GM12878 (cell line): Measurements from ENCODE around the gene ETHE1. TPM values are rescaled to one million over a fixed set of nuclear protein-coding genes. Genes with fewer than 3 reads are reported as not detected.

Experiments used
- ATAC-seq: fragments of 200-7000 bp; cut with Tn5 transposase; 3 replicates; pipeline ENCODE4 v1.9.1; 2020; ENCODE audit warnings: mild to moderate bottlenecking, moderate library complexity
- BruUV-seq: library from RNA; stranded (reverse); fragments of 400-500 nt; replicated peaks from 2 replicates; lab custom pipeline; 2021; lab: Mats Ljungman, UMichigan
- CTCF ChIA-PET: fragments of 300-600 bp; sonication (Branson Sonifier 250); formaldehyde crosslinking; extraction: SDS; loops from one replicate; lab custom pipeline; 2021; ENCODE audit warnings: inconsistent platforms; lab: Yijun Ruan, JAX
- POLR2A ChIA-PET: fragments of 350-600 bp; formaldehyde crosslinking; extraction: SDS; loops from one replicate; lab custom pipeline; 2021; ENCODE audit warnings: inconsistent platforms; lab: Charles Lee
- RAD21 ChIA-PET: fragments of 300-600 bp; sonication (Branson Sonifier 250); formaldehyde crosslinking; loops from one replicate; lab custom pipeline; 2023; ENCODE audit warnings: antibody characterized with exemption; ENCODE audit not compliant: unreplicated experiment; lab: Charles Lee
- SMC1A ChIA-PET: fragments of 300-600 bp; sonication (Branson Sonifier 250); formaldehyde crosslinking; loops from one replicate; lab custom pipeline; 2023; ENCODE audit not compliant: unreplicated experiment, uncharacterized antibody; lab: Charles Lee
- DNase-seq: peaks from one replicate; pipeline ENCODE4 v3.0.0-alpha.2; 2011; ENCODE audit warnings: low read depth, low spot score
- FAIRE-seq: peaks from 3 replicates; lab custom pipeline; 2011; peaks lifted over from hg19 to GRCh38; lab: Jason Lieb, UNC
- H2AFZ ChIP-seq: 2 replicates; pipeline ENCODE4 v1.6.0; 2011; ENCODE audit warnings: low read depth, low read length, control low read depth; ENCODE audit not compliant: control insufficient read depth
- H3K27ac ChIP-seq: 2 replicates; pipeline ENCODE4 v1.5.1; 2011; ENCODE audit warnings: control low read depth; ENCODE audit not compliant: control insufficient read depth, insufficient read depth
- H3K27me3 ChIP-seq, 2 experiments: replicated peaks in 1 of 2; 2 replicates each; pipeline versions ENCODE4 v1.6.0 to v1.6.1; 2011; ENCODE audit warnings: low read length in 1 of 2; ENCODE audit not compliant: control insufficient read depth in 2 of 2, insufficient read depth in 2 of 2
- H3K36me3 ChIP-seq, 2 experiments: 2 replicates each; pipeline ENCODE4 v1.5.1; 2011; ENCODE audit warnings: low read length in 1 of 2; ENCODE audit not compliant: control insufficient read depth in 2 of 2, insufficient read depth in 2 of 2
- H3K4me1 ChIP-seq: 2 replicates; pipeline ENCODE4 v1.6.1; 2011; ENCODE audit warnings: mild to moderate bottlenecking, low read length, moderate library complexity, mixed read lengths; ENCODE audit not compliant: control insufficient read depth, insufficient read depth
- H3K4me2 ChIP-seq: 2 replicates; pipeline ENCODE4 v1.6.0; 2011; ENCODE audit warnings: control low read depth; ENCODE audit not compliant: control insufficient read depth, insufficient read depth
- H3K4me3 ChIP-seq: fragments of 200-600 bp; sonication (generic); 2 replicates; pipeline ENCODE4 v1.5.1; 2016
- H3K79me2 ChIP-seq: 2 replicates; pipeline ENCODE4 v1.6.0; 2011; ENCODE audit warnings: low read length; ENCODE audit not compliant: control insufficient read depth, insufficient read depth
- H3K9ac ChIP-seq: 2 replicates; pipeline ENCODE4 v1.8.0; 2011; ENCODE audit warnings: low read length, control low read depth, mixed read lengths; ENCODE audit not compliant: control insufficient read depth, insufficient read depth
- H3K9me3 ChIP-seq: replicated peaks from 3 replicates; pipeline ENCODE4 v1.5.1; 2011; ENCODE audit warnings: mild to moderate bottlenecking, low read length; ENCODE audit not compliant: control insufficient read depth, insufficient read depth
- H4K20me1 ChIP-seq: 2 replicates; pipeline ENCODE4 v1.6.0; 2011; ENCODE audit not compliant: control insufficient read depth, insufficient read depth
- ASH2L ChIP-seq: fragments of 300-600, 200-600 bp; sonication (generic); IDR thresholded peaks from 2 replicates; pipeline ENCODE4 v1.6.1; 2017; ENCODE audit warnings: low read depth, mild to moderate bottlenecking, borderline replicate concordance
- BACH1 ChIP-seq: fragments of 450-650 bp; IDR thresholded peaks from 2 replicates; pipeline ENCODE4 v1.6.1; 2017; ENCODE audit warnings: mild to moderate bottlenecking, borderline replicate concordance
- BRCA1 ChIP-seq: IDR thresholded peaks from 2 replicates; pipeline ENCODE4 v1.6.1; 2011; ENCODE audit warnings: low read depth, low read length, improper control_type of control experiment
- GATAD2B ChIP-seq: fragments of 450-650 bp; conservative IDR thresholded peaks from 2 replicates; pipeline ENCODE4 v1.6.1; 2017; ENCODE audit warnings: low read depth, mild to moderate bottlenecking, moderate library complexity
- HCFC1 ChIP-seq: fragments of 150-350 bp; IDR thresholded peaks from 2 replicates; pipeline ENCODE4 v1.6.1; 2014; ENCODE audit warnings: low read length
- HSF1 ChIP-seq: fragments of 150-350 bp; IDR thresholded peaks from 2 replicates; pipeline ENCODE4 v1.6.1; 2014; ENCODE audit warnings: mild to moderate bottlenecking, low read depth, low read length
- KDM1A ChIP-seq: fragments of 200-600 bp; sonication (generic); IDR thresholded peaks from 2 replicates; pipeline ENCODE4 v1.6.1; 2016; ENCODE audit warnings: borderline replicate concordance
- MAX ChIP-seq: IDR thresholded peaks from 2 replicates; pipeline ENCODE4 v1.6.1; 2012; ENCODE audit warnings: low read depth, low read length, improper control_type of control experiment
- MEF2A ChIP-seq: IDR thresholded peaks from 2 replicates; pipeline ENCODE4 v1.6.1; 2011; ENCODE audit warnings: low read depth, mild to moderate bottlenecking, low read length, moderate library complexity; ENCODE audit not compliant: insufficient read depth
- MYC ChIP-seq: IDR thresholded peaks from 2 replicates; pipeline ENCODE4 v1.6.1; 2011; ENCODE audit warnings: mild to moderate bottlenecking, low read length, moderate library complexity, inconsistent platforms; ENCODE audit not compliant: insufficient read depth, insufficient replicate concordance, insufficient read length, severe bottlenecking
- NRF1 ChIP-seq: conservative IDR thresholded peaks from 2 replicates; pipeline ENCODE4 v1.6.1; 2011; ENCODE audit warnings: mild to moderate bottlenecking, low read depth, low read length, improper control_type of control experiment
- PKNOX1 ChIP-seq: fragments of 450-650 bp; IDR thresholded peaks from 2 replicates; pipeline ENCODE4 v1.6.1; 2016; ENCODE audit warnings: mild to moderate bottlenecking
- POLR2AphosphoS5 ChIP-seq: IDR thresholded peaks from 2 replicates; pipeline ENCODE4 v1.6.1; 2011; ENCODE audit warnings: mild to moderate bottlenecking, low read length, inconsistent platforms
- RCOR1 ChIP-seq: conservative IDR thresholded peaks from 2 replicates; pipeline ENCODE4 v1.6.1; 2012; ENCODE audit warnings: low read depth, low read length, improper control_type of control experiment
- USF2 ChIP-seq: IDR thresholded peaks from 2 replicates; pipeline ENCODE4 v1.6.1; 2011; ENCODE audit warnings: low read depth, low read length, improper control_type of control experiment, borderline replicate concordance
- ZBTB4 ChIP-seq: fragments of 450-650 bp; formaldehyde crosslinking; IDR thresholded peaks from 2 replicates; pipeline ENCODE4 v1.4.0; 2022; ENCODE audit warnings: mild to moderate bottlenecking, moderate library complexity
- WGBS: methylation state at CpG from one replicate; pipeline ENCODE4 v1.1.6; 2016; ENCODE audit warnings: low lambda C conversion rate; ENCODE audit not compliant: insufficient replicate concordance, insufficient coverage; ENCODE audit errors: missing lambda C conversion rate; 5-methylcytosine and 5-hydroxymethylcytosine counted together
- in situ Hi-C: fragments of 300-500 bp; cut with MboI; formaldehyde crosslinking; loops from 9 replicates; pipeline ENCODE4 v1.14.3; 2018; ENCODE audit warnings: mixed read lengths
- intact Hi-C: fragments of 100-400 bp; cut with micrococcal nuclease; formaldehyde crosslinking; loops from one replicate; pipeline ENCODE4 v1.14.2; 2022; ENCODE audit not compliant: unreplicated experiment
- polyA plus RNA-seq, 11 experiments: library from polyadenylated mRNA; depleted of rRNA in 4 of 11; unstranded in 6 of 11; stranded (reverse) in 5 of 11; fragments of >200 nt; fragmentation: Nextera tagmentation in 4 of 11; fragmentation: Illumina TruSeq in 1 of 11; extraction: Ambion mirVana in 4 of 11; extraction: Trizol in 1 of 11; gene quantifications; 1 replicate in 1 of 11; 2 replicates in 10 of 11; pipeline versions ENCODE4 v1.2.1 to v1.2.3, GENCODE V29; 2011 to 2016; ENCODE audit warnings: inconsistent platforms in 2 of 11, missing spikeins in 2 of 11, low read depth in 1 of 11
- total RNA-seq, 4 experiments: library from RNA; depleted of rRNA in 3 of 4; stranded (reverse); fragments of >200 nt in 3 of 4; fragmentation: Illumina TruSeq in 1 of 4; extraction: Trizol in 1 of 4; gene quantifications; 2 replicates each; pipeline versions ENCODE4 v1.2.1 to v1.2.3, GENCODE V29; 2013 to 2021

The ETHE1 gene
- total and polyA plus RNA-seq, 10 of the 15 experiments (the other 5 are each of a cell fraction or from before 2014, with no cell fraction given) = 22.1 to 155 (median 52.7) TPM

- RAD21 ChIA-PET = interaction anchor here (0.7 to 4.8 kb wide), 3 partner anchors 13 to 162 kb away, joined by 5 to 186 read pairs (median 15); partner anchors contain the start of gene PHLDB3
- H4K20me1 ChIP-seq = no peaks in the 10 kb centered on the region
- no TSS peak for BruUV-seq
- H2AFZ ChIP-seq = no peak overlapping the region
- no peak overlapping the region for H3K9ac ChIP-seq
- WGBS = 43% methylated on average over 4 of the region's 4 CpGs
- CTCF ChIA-PET = interaction anchor here (0.6 to 9.3 kb wide), 14 partner anchors 8 to 1961 kb away, joined by 3 to 393 read pairs (median 8); partner anchors contain the start of gene PHLDB3
- no peak for DNase-seq
- H3K4me2 ChIP-seq = no peak overlapping the region
- SMC1A ChIA-PET = interaction anchor here (0.6 to 6.9 kb wide), 8 partner anchors 15 to 135 kb away, joined by 3 to 194 read pairs (median 5); partner anchors contain the start of gene ZNF575
- no peaks in the 10 kb centered on the region; a peak in 1 of 4 replicates for H3K36me3 ChIP-seq
- no peaks in the 10 kb centered on the region for H3K4me1 ChIP-seq
- no peak overlapping the region for H3K27ac ChIP-seq
- no peaks in the 10 kb centered on the region for H3K79me2 ChIP-seq
- no peaks in the 10 kb centered on the region; the same call in 2 of the 3 replicates for H3K9me3 ChIP-seq
- H3K27me3 ChIP-seq = no peaks in the 10 kb centered on the region
- FAIRE-seq = no peak
- no peak for ATAC-seq
- in situ Hi-C loops (no loop called here), intact Hi-C loops (no loop called here)
- POLR2A ChIA-PET = interaction anchor here (0.7 kb wide), 2 partner anchors 35 to 203 kb away, joined by 3 to 4 read pairs; no protein-coding TSS in a partner anchor
- H3K4me3 ChIP-seq = no peak overlapping the region
- TF ChIP-seq ZBTB4 (CRISPR knock-in tag) (no peak), POLR2AphosphoS5 (no peak), KDM1A (no peak), ASH2L (no peak), BACH1 (no peak), NRF1 (no peak), BRCA1 (no peak), USF2 (no peak), HCFC1 (no peak), PKNOX1 (no peak), HSF1 (no peak), RCOR1 (no peak), MYC (no peak), GATAD2B (no peak), MEF2A (no peak), MAX (no peak)
Observed at GRCh38 chr19:43518051-43518450, 8.9 kb downstream of the ETHE1 start.
